PFSK-1 (cell line): ENCODE results near the gene WSCD2.

Experiments
- FOXP2 ChIP-seq: optimal IDR thresholded peaks from 2 replicates; pipeline ENCODE3; 2011; ENCODE audit warnings: borderline replicate concordance, control low read depth, inconsistent platforms; ENCODE audit not compliant: insufficient read depth; ENCODE audit errors: extremely low read length, extremely low read depth
- POLR2AphosphoS5 ChIP-seq: IDR thresholded peaks from 2 replicates; pipeline ENCODE4 v1.6.1; 2012; ENCODE audit warnings: low read depth, mild to moderate bottlenecking, control low read depth, low read length, moderate library complexity
- REST ChIP-seq, 2 experiments: IDR thresholded peaks; 2 replicates each; pipeline versions ENCODE4 v1.6.1 to v1.8.0; 2011 to 2012; ENCODE audit warnings: low read depth in 2 of 2, low read length in 2 of 2, control low read depth in 1 of 2, inconsistent platforms in 1 of 2, mild to moderate bottlenecking in 1 of 2, moderate library complexity in 1 of 2; ENCODE audit not compliant: insufficient read depth in 1 of 2
- SIN3A ChIP-seq: IDR thresholded peaks from 2 replicates; pipeline ENCODE4 v1.6.1; 2012; ENCODE audit warnings: mild to moderate bottlenecking, low read length, moderate library complexity, borderline replicate concordance; ENCODE audit not compliant: insufficient read depth
- TAF1 ChIP-seq: IDR thresholded peaks from 2 replicates; pipeline ENCODE4 v1.6.1; 2012; ENCODE audit warnings: low read length, control low read depth, borderline replicate concordance; ENCODE audit not compliant: insufficient read depth

Gene WSCD2

DNA sequence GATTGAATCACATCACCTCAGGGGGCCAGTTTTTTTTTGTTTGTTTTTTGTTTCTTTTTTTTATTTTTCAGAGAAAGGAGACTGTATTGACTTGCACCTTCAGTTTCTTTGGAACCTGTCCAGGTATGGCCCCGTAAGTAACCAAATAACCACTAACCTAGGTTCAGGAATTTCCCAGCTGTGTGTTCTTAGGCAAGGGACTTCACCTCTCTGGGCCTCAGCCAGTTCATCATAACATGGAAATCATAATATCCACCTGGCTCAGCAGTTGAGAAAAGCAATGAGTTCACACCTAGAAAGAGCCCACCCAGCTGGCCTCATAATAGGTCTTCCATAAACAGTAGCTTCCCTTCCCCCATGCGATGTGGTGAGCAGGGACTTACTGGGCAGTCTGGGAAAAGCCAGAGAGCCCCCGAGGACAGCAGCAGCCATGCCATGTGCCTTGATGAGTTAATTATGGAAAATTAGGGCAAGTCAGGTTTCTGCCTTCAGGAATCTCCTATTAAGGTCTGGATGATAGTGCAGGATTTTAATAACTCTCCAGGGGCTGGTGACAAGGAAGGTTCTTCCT lies 27.4 kb upstream of the WSCD2 start:
- TF ChIP-seq FOXP2, result no peak
- no peak for TF ChIP-seq TAF1
- TF ChIP-seq SIN3A, result no peak
- TF ChIP-seq POLR2AphosphoS5, result no peak

- TF ChIP-seq POLR2AphosphoS5 (no peak), FOXP2 (no peak), SIN3A (no peak), TAF1 (no peak), REST (IDR thresholded peaks at IDR 0.05; ENCODE audit: insufficient read depth in 1 of 2, low read depth in 2 of 2, low read length in 2 of 2) (no peak)
Measured at GRCh38 chr12:108102363-108102762, 26.7 kb upstream of the WSCD2 start.

GRCh38 chr12:108103087-108103486 lies 26.0 kb upstream of the WSCD2 start:
- TF ChIP-seq FOXP2 (no peak), POLR2AphosphoS5 (no peak), TAF1 (no peak), REST (IDR thresholded peaks at IDR 0.05; ENCODE audit: insufficient read depth in 1 of 2, low read depth in 2 of 2, low read length in 2 of 2) (no peak), SIN3A (no peak)

DNA sequence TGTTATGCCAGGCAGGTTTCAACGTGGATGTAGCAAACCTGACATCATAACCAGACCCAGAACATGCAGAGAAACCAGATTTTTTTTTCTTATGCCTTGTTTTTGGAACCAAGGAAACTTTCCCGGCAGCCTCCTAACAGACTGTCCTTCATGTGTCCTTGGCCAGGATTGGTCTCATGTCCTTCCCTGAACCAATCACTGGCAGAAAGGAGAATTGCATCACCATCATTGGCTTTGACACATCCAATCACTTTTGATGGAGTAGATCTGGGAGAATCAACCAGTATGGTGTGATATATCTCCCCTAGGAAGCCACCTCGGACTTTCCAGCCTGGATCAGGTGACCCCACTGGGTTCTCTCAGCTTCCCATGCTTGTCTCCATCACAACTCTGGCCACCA lies 25.6 kb upstream of the WSCD2 start:
- no peak for TF ChIP-seq POLR2AphosphoS5
- TF ChIP-seq REST (IDR thresholded peaks at IDR 0.05; ENCODE audit: insufficient read depth in 1 of 2, low read depth in 2 of 2, low read length in 2 of 2), result no peak
- TF ChIP-seq SIN3A, result no peak
- no peak for TF ChIP-seq FOXP2

GRCh38 chr12:108104657-108105056 lies 24.4 kb upstream of the WSCD2 start:
- TF ChIP-seq FOXP2 (no peak), SIN3A (no peak), TAF1 (no peak), POLR2AphosphoS5 (no peak)

- no peak for TF ChIP-seq REST (IDR thresholded peaks at IDR 0.05; ENCODE audit: insufficient read depth in 1 of 2, low read depth in 2 of 2, low read length in 2 of 2)
- TF ChIP-seq SIN3A, result no peak
- TF ChIP-seq FOXP2, result no peak
- TF ChIP-seq TAF1, result no peak
- no peak for TF ChIP-seq POLR2AphosphoS5
Measured at GRCh38 chr12:108106599-108106998, 22.5 kb upstream of the WSCD2 start.
